SK-N-SH (cell line): ENCODE measurements around the gene ELAC1. TPM values are rescaled to one million over a fixed set of nuclear protein-coding genes. Genes with fewer than 3 reads are reported as not detected.

ENCODE experiments used
- CTCF ChIA-PET: fragments of 300-600, 350-600 bp; formaldehyde crosslinking; extraction: SDS; loops from one replicate; lab custom pipeline; 2021; lab: Yijun Ruan, JAX
- POLR2A ChIA-PET: fragments of 350-600 bp; sonication (Branson Sonifier 250); formaldehyde crosslinking; extraction: SDS; loops from one replicate; lab custom pipeline; 2020; ENCODE audit warnings: antibody characterized with exemption, inconsistent platforms; lab: Yijun Ruan, JAX
- DNase-seq: peaks from one replicate; pipeline ENCODE4 v3.0.0; 2012
- H2AFZ ChIP-seq: fragments of 200-600 bp; sonication (generic); 2 replicates; pipeline ENCODE4 v1.8.1; 2016; ENCODE audit warnings: antibody characterized with exemption, mild to moderate bottlenecking, low read depth
- H3F3A ChIP-seq: fragments of 200-600 bp; sonication (generic); replicated peaks from 2 replicates; pipeline ENCODE3; 2016; ENCODE audit warnings: antibody characterized with exemption, mild to moderate bottlenecking; ENCODE audit not compliant: insufficient read depth
- H3K27ac ChIP-seq, 2 experiments: fragments of 200-500 bp in 1 of 2; fragments of 200-600 bp in 1 of 2; sonication (Bioruptor generic) in 1 of 2; sonication (generic), shearing (Covaris generic) in 1 of 2; 2 replicates each; pipeline versions ENCODE4 v1.5.1 to v1.6.1; 2014 to 2016; ENCODE audit warnings: low read depth in 2 of 2, inconsistent platforms in 1 of 2, low read length in 1 of 2, mild to moderate bottlenecking in 1 of 2, mixed read lengths in 1 of 2
- H3K27me3 ChIP-seq: fragments of 200-600 bp; sonication (generic), shearing (Covaris generic); 2 replicates; pipeline ENCODE4 v1.6.1; 2016; ENCODE audit warnings: mixed run types; ENCODE audit not compliant: insufficient read depth
- H3K36me3 ChIP-seq, 2 experiments: fragments of 200-500 bp in 1 of 2; fragments of 200-600 bp in 1 of 2; sonication (Bioruptor generic) in 1 of 2; sonication (generic) in 1 of 2; replicated peaks in 1 of 2; 2 replicates each; pipeline versions ENCODE3 to v1.5.1; 2014 to 2016; ENCODE audit warnings: low read length in 1 of 2, mild to moderate bottlenecking in 1 of 2; ENCODE audit not compliant: insufficient read depth in 2 of 2, control insufficient read depth in 1 of 2
- H3K4me1 ChIP-seq, 2 experiments: fragments of 200-500 bp in 1 of 2; fragments of 200-600 bp in 1 of 2; sonication (Bioruptor generic) in 1 of 2; sonication (generic), shearing (Covaris generic) in 1 of 2; 2 replicates each; pipeline versions ENCODE4 v1.5.1 to v1.6.1; 2014 to 2016; ENCODE audit warnings: low read depth in 1 of 2, low read length in 1 of 2, mixed run types in 1 of 2; ENCODE audit not compliant: insufficient read depth in 2 of 2, control insufficient read depth in 1 of 2
- H3K4me2 ChIP-seq: fragments of 200-600 bp; sonication (generic), shearing (Covaris generic); 2 replicates; pipeline ENCODE4 v1.6.1; 2017; ENCODE audit warnings: mixed run types
- H3K4me3 ChIP-seq, 2 experiments: fragments of 200-500 bp in 1 of 2; fragments of 200-600 bp in 1 of 2; sonication (Bioruptor generic) in 1 of 2; sonication (generic), shearing (Covaris generic) in 1 of 2; 2 replicates each; pipeline versions ENCODE4 v1.5.1 to v1.8.1; 2014 to 2016; ENCODE audit warnings: low read depth in 2 of 2, inconsistent platforms in 1 of 2, low read length in 1 of 2, mild to moderate bottlenecking in 1 of 2, mixed read lengths in 1 of 2, moderate library complexity in 1 of 2
- H3K79me2 ChIP-seq: fragments of 200-600 bp; sonication (generic); 2 replicates; pipeline ENCODE4 v1.8.1; 2017; ENCODE audit warnings: mild to moderate bottlenecking; ENCODE audit not compliant: insufficient read depth
- H3K9ac ChIP-seq: fragments of 200-600 bp; sonication (generic); 2 replicates; pipeline ENCODE4 v1.6.1; 2017; ENCODE audit warnings: mixed run types
- H3K9me2 ChIP-seq: fragments of 200-600 bp; sonication (generic); 2 replicates; pipeline ENCODE4 v1.6.1; 2017; ENCODE audit warnings: mixed run types
- H3K9me3 ChIP-seq: fragments of 200-600 bp; sonication (generic); 2 replicates; pipeline ENCODE4 v1.6.1; 2017; ENCODE audit warnings: mixed run types, mild to moderate bottlenecking, moderate library complexity
- H4K20me1 ChIP-seq: fragments of 200-600 bp; sonication (generic); 2 replicates; pipeline ENCODE4 v1.6.1; 2017; ENCODE audit warnings: mild to moderate bottlenecking, mixed run types; ENCODE audit not compliant: insufficient read depth
- ELF1 ChIP-seq: IDR thresholded peaks from 2 replicates; pipeline ENCODE4 v1.4.0; 2012
- EP300 ChIP-seq, 2 experiments: IDR thresholded peaks; 2 replicates each; pipeline versions ENCODE4 v1.4.0 to v1.6.1; 2012; ENCODE audit warnings: borderline replicate concordance in 1 of 2, low read depth in 1 of 2, low read length in 1 of 2
- EZH2phosphoT487 ChIP-seq: fragments of 200-600 bp; sonication (generic); IDR thresholded peaks from 2 replicates; pipeline ENCODE4 v1.6.1; 2017; ENCODE audit warnings: low read depth, mixed run types, mild to moderate bottlenecking, antibody characterized with exemption, moderate library complexity, borderline replicate concordance
- FOXJ3 ChIP-seq: sonication (generic); formaldehyde crosslinking; IDR thresholded peaks from 2 replicates; pipeline ENCODE4 v1.5.1; 2020; ENCODE audit warnings: mild to moderate bottlenecking, missing genetic modification reagents
- GABPA ChIP-seq: IDR thresholded peaks from 2 replicates; pipeline ENCODE4 v1.4.0; 2012; ENCODE audit warnings: low read depth, mild to moderate bottlenecking
- IRF3 ChIP-seq: fragments of 150-350 bp; IDR thresholded peaks from 2 replicates; pipeline ENCODE4 v1.6.1; 2016; ENCODE audit warnings: mild to moderate bottlenecking, low read depth, low read length
- MEF2A ChIP-seq: IDR thresholded peaks from 2 replicates; pipeline ENCODE4 v1.4.0; 2012; ENCODE audit warnings: low read depth, borderline replicate concordance
- NRF1 ChIP-seq: IDR thresholded peaks from 2 replicates; pipeline ENCODE4 v1.6.1; 2012; ENCODE audit warnings: low read depth, mild to moderate bottlenecking, low read length
- POLR2AphosphoS5 ChIP-seq: IDR thresholded peaks from 2 replicates; pipeline ENCODE4 v1.6.1; 2012; ENCODE audit warnings: low read depth, low read length
- RAD21 ChIP-seq: IDR thresholded peaks from 2 replicates; pipeline ENCODE4 v1.6.1; 2012; ENCODE audit warnings: mild to moderate bottlenecking, low read length
- RCOR1 ChIP-seq: fragments of 150-350 bp; IDR thresholded peaks from 2 replicates; pipeline ENCODE4 v1.6.1; 2017; ENCODE audit warnings: antibody characterized with exemption, low read length
- RFX5 ChIP-seq: IDR thresholded peaks from 2 replicates; pipeline ENCODE4 v1.6.1; 2012; ENCODE audit warnings: mild to moderate bottlenecking, improper control_type of control experiment, low read length
- SMC3 ChIP-seq: IDR thresholded peaks from 2 replicates; pipeline ENCODE4 v1.6.1; 2012; ENCODE audit warnings: low read depth, low read length, improper control_type of control experiment
- TCF12 ChIP-seq: IDR thresholded peaks from 2 replicates; pipeline ENCODE4 v1.4.0; 2012
- WGBS: methylation state at CpG from one replicate; pipeline ENCODE4 v1.1.6; 2017; ENCODE audit warnings: low lambda C conversion rate; 5-methylcytosine and 5-hydroxymethylcytosine counted together
- polyA plus RNA-seq, 3 experiments: library from polyadenylated mRNA; depleted of rRNA; stranded (reverse); fragments of >200 nt; gene quantifications; 2 replicates each; pipeline ENCODE4 v1.2.3, GENCODE V29; 2012
- TF ChIP-seq, protein P1 (sequence below): IDR thresholded peaks from 2 replicates; pipeline ENCODE4 v1.4.0; 2012; ENCODE audit warnings: low read depth

The ELAC1 gene
- polyA plus RNA-seq, 1 of the 3 experiments (the other 2 are of a cell fraction) = 10.8 TPM

DNA sequence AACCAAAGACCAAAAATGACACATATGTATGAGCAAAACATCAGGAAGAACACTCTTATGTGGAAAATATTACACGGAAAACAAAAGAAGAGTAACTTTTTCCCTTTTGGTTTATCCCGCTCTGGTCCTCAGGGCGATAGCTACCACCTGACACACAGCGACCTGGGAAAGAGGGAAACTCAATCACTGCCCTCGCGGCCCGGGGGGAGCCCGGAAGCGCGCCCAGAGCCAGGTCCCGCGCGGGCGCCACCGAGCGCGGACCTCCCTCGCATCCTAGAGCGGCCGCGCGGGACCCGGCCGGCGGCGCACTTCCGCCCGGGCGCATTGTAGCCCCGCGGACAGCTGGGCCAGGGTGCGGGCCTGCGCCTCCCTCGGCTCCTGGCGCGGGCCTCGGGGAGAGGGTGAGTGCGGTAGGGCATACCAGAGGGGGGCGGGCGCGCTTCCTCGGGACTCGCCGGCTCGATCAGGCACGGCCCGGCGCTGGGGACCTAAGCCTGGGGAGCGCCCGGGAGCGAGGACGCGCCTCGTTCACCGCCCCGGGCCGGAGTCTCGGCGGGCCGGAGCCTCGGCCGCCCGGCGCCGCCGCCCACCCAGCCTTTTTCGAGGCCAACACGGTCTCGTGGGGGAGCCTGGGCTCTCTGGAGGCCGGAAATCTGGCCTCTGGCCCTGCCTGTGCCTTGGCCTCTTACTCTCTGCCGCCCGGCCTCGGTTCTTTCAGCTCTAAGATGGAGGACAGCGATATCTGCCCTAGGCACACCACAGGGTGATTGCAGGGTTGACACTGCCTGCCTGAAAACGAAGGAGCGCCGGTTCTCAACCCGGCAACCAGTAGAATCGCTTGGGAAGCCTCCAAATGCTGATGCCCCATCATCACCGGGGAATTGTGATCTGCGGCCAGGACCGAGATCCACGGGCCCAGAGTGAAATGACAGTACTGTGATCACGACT lies at the start of gene ELAC1 (continued):
- 0 out of 2 replicates have a peak, but pooled peaks have one; percentile 7 for TF ChIP-seq SMC3
- no peak for TF ChIP-seq RAD21
- no peak for TF ChIP-seq MEF2A
- TF ChIP-seq, protein P1, sequence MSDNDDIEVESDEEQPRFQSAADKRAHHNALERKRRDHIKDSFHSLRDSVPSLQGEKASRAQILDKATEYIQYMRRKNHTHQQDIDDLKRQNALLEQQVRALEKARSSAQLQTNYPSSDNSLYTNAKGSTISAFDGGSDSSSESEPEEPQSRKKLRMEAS = peak; percentile 72; the same call in 1 of the 2 replicates
- peak; percentile 69 for TF ChIP-seq GABPA
- TF ChIP-seq RCOR1 = no peak
- no peak for TF ChIP-seq FOXJ3 (CRISPR knock-in tag)
- TF ChIP-seq ELF1 = peak; percentile 76
- TF ChIP-seq EP300 (IDR thresholded peaks at IDR 0.05; ENCODE audit: borderline replicate concordance in 1 of 2, low read depth in 1 of 2, low read length in 1 of 2) = no peak

- POLR2A ChIA-PET = no interaction called here
- no peak for TF ChIP-seq POLR2AphosphoS5
- no peak for TF ChIP-seq TCF12
- no peak for TF ChIP-seq IRF3
- TF ChIP-seq RAD21 = no peak
- no peak for TF ChIP-seq NRF1
- no peak for TF ChIP-seq EZH2phosphoT487
- no peak for TF ChIP-seq GABPA
- no peak for TF ChIP-seq RFX5
- TF ChIP-seq SMC3 = no peak
These were observed 49.7 kb upstream of the ELAC1 start for GRCh38 chr18:50918153-50918552.

More at GRCh38 chr18:50918153-50918552, 49.7 kb upstream of the ELAC1 start:
- Histone ChIP-seq H3F3A (peaks cover 6% of the 10 kb centered on the region), H3K27me3 (no peaks in the 10 kb centered on the region), H3K9ac (no peak overlapping the region), H3K4me2 (no peak overlapping the region), H3K27ac (no peak overlapping the region), H3K79me2 (peaks cover 6% of the 10 kb centered on the region; the same call in 1 of the 2 replicates), H3K9me2 (no peaks in the 10 kb centered on the region), H4K20me1 (no peaks in the 10 kb centered on the region), H3K4me3 (no peak overlapping the region), H3K36me3 (peaks cover 27 to 58% of the 10 kb centered on the region in 2 experiments), H3K9me3 (no peaks in the 10 kb centered on the region), H3K4me1 (no peaks in the 10 kb centered on the region; a peak in 1 of 4 replicates), H2AFZ (no peak overlapping the region)
- CTCF ChIA-PET = interaction anchor here (1.5 kb wide), 1 partner anchor 22 kb away, joined by 3 read pairs; no protein-coding TSS in a partner anchor
- no peak for DNase-seq
- WGBS = 96% methylated on average over 5 of the region's 5 CpGs
